ENCODE results near the gene FGB.

- TF ChIP-seq, protein P1, sequence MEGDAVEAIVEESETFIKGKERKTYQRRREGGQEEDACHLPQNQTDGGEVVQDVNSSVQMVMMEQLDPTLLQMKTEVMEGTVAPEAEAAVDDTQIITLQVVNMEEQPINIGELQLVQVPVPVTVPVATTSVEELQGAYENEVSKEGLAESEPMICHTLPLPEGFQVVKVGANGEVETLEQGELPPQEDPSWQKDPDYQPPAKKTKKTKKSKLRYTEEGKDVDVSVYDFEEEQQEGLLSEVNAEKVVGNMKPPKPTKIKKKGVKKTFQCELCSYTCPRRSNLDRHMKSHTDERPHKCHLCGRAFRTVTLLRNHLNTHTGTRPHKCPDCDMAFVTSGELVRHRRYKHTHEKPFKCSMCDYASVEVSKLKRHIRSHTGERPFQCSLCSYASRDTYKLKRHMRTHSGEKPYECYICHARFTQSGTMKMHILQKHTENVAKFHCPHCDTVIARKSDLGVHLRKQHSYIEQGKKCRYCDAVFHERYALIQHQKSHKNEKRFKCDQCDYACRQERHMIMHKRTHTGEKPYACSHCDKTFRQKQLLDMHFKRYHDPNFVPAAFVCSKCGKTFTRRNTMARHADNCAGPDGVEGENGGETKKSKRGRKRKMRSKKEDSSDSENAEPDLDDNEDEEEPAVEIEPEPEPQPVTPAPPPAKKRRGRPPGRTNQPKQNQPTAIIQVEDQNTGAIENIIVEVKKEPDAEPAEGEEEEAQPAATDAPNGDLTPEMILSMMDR (IDR thresholded peaks at IDR 0.05; ENCODE audit: insufficient read depth, low read depth, low read length) = no peak
- no peak for TF ChIP-seq EZH2 (IDR thresholded peaks at IDR 0.05; ENCODE audit: insufficient read depth, low read length)
Observed at GRCh38 chr4:154603033-154603943, 40.5 kb downstream of the FGB start.
